Mesendoderm (in vitro differentiated cells): ENCODE measurements around the gene RGL1.

ENCODE experiments used
- DNase-seq: peaks from one replicate; pipeline ENCODE4 v3.0.0; 2013
- H2AK5ac ChIP-seq: 2 replicates; pipeline ENCODE4 v1.6.1; 2013; ENCODE audit warnings: low read length, inconsistent platforms
- H2BK120ac ChIP-seq: 2 replicates; pipeline ENCODE4 v1.6.1; 2013; ENCODE audit warnings: low read depth, mild to moderate bottlenecking, low read length, moderate library complexity, mixed read lengths
- H2BK15ac ChIP-seq: replicated peaks from 2 replicates; pipeline ENCODE4 v1.6.1; 2013; ENCODE audit warnings: low read depth, mild to moderate bottlenecking, moderate library complexity
- H2BK5ac ChIP-seq: 2 replicates; pipeline ENCODE4 v1.6.1; 2013; ENCODE audit warnings: low read length, inconsistent platforms
- H3K18ac ChIP-seq: 2 replicates; pipeline ENCODE4 v1.6.1; 2013; ENCODE audit warnings: mild to moderate bottlenecking, low read length, mixed read lengths
- H3K23ac ChIP-seq: one replicate; pipeline ENCODE4 v1.6.1; 2013; ENCODE audit warnings: low read length
- H3K27ac ChIP-seq: 2 replicates; pipeline ENCODE4 v1.5.1; 2013; ENCODE audit warnings: low read depth, mild to moderate bottlenecking, inconsistent platforms, low read length, moderate library complexity
- H3K27me3 ChIP-seq: 2 replicates; pipeline ENCODE4 v1.6.1; 2013; ENCODE audit warnings: low read length, control low read depth, mild to moderate bottlenecking, inconsistent platforms; ENCODE audit not compliant: insufficient read depth, poor library complexity
- H3K36me3 ChIP-seq: 2 replicates; pipeline ENCODE4 v1.6.1; 2013; ENCODE audit warnings: low read length, inconsistent platforms; ENCODE audit not compliant: control insufficient read depth, insufficient read depth
- H3K4ac ChIP-seq: one replicate; pipeline ENCODE4 v1.6.1; 2013; ENCODE audit warnings: low read depth, mild to moderate bottlenecking, low read length, moderate library complexity
- H3K4me1 ChIP-seq: 2 replicates; pipeline ENCODE4 v1.6.1; 2013; ENCODE audit warnings: low read depth, low read length, inconsistent platforms; ENCODE audit not compliant: control insufficient read depth
- H3K4me2 ChIP-seq: 2 replicates; pipeline ENCODE4 v1.6.1; 2013; ENCODE audit warnings: low read length
- H3K4me3 ChIP-seq: 2 replicates; pipeline ENCODE4 v1.5.1; 2013; ENCODE audit warnings: mild to moderate bottlenecking, low read length
- H3K56ac ChIP-seq: one replicate; pipeline ENCODE4 v1.6.1; 2013; ENCODE audit warnings: low read length
- H3K79me1 ChIP-seq: 2 replicates; pipeline ENCODE4 v1.6.1; 2013; ENCODE audit warnings: low read length, inconsistent platforms
- H3K79me2 ChIP-seq: 2 replicates; pipeline ENCODE4 v1.6.1; 2013; ENCODE audit warnings: mild to moderate bottlenecking, low read length; ENCODE audit not compliant: control insufficient read depth, insufficient read depth
- H3K9ac ChIP-seq: 2 replicates; pipeline ENCODE4 v1.6.1; 2013; ENCODE audit warnings: low read length, inconsistent platforms
- H4K5ac ChIP-seq: one replicate; pipeline ENCODE4 v1.6.1; 2013; ENCODE audit warnings: low read length
- H4K8ac ChIP-seq: one replicate; pipeline ENCODE4 v1.6.1; 2013; ENCODE audit warnings: low read depth, mild to moderate bottlenecking, control low read depth, low read length, moderate library complexity
- WGBS: extraction: QIAGEN DNeasy Blood & Tissue Kit; methylation state at CpG from one replicate; pipeline ENCODE4 v1.1.7; 2013; ENCODE audit warnings: low lambda C conversion rate, missing lambda C conversion rate; ENCODE audit not compliant: insufficient coverage; ENCODE audit errors: extremely low coverage; 5-methylcytosine and 5-hydroxymethylcytosine counted together

The RGL1 gene

GRCh38 chr1:183880531-183881243 is 75.8 kb downstream of the RGL1 start:
- Histone ChIP-seq H3K9ac (no peak overlapping the region), H3K27me3 (no peaks in the 10 kb centered on the region), H3K56ac (no peak overlapping the region), H2AK5ac (no peak overlapping the region), H2BK15ac (no peak overlapping the region), H2BK120ac (no peak overlapping the region), H3K27ac (no peak overlapping the region), H4K5ac (no peak overlapping the region), H3K4me3 (no peak overlapping the region), H3K4me2 (no peak overlapping the region), H3K79me2 (no peaks in the 10 kb centered on the region), H3K4ac (no peak overlapping the region), H3K4me1 (peaks cover 4% of the 10 kb centered on the region), H4K8ac (no peak overlapping the region), H2BK5ac (no peak overlapping the region), H3K18ac (peak overlapping the region; percentile 8), H3K23ac (no peak overlapping the region), H3K79me1 (no peaks in the 10 kb centered on the region), H3K36me3 (no peaks in the 10 kb centered on the region)
- WGBS: no CpG with 5 or more reads among the region's 6 CpGs
- DNase-seq: no peak

DNA sequence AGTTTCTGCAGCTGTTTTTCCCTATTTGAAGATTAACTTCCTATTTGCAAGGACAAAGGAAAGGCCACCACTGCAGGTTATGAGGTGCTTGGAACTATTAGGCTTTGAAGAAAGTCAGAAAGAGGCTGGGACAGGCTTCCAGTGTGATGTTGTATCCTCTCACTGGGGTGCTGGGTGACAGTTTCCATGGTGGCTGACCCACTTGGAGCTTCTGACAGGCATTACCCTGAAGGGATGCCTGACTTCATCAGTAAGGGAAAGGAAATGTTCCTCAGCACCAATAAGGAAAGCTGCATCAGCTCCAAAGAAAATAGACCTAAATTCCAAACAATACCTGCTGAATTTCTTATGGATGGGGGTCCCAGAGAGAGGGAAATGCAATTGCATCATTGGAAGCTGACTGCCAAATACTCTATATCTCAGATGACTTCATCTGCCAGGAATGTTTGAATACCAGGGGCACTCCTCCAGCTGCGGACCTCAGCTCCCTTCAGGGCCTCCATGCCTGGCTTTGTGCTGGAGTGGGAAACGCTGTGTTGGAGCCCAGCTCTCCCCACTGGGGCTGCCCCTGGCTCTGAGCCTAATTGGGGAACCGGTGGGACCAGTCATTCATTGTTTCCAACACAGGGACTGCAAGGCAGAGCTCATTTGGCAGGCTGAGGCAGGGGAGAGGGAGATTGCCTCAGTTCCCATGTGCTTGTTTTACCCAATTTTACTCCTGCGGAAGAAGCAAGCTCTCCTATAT is 76.6 kb downstream of the RGL1 start:
- no peak overlapping the region for H2AK5ac ChIP-seq
- no peaks in the 10 kb centered on the region for H3K79me2 ChIP-seq
- H2BK5ac ChIP-seq: no peak overlapping the region
- no peak overlapping the region for H2BK120ac ChIP-seq
- H3K9ac ChIP-seq: no peak overlapping the region
- no peak overlapping the region for H2BK15ac ChIP-seq
- WGBS: no CpG with 5 or more reads among the region's 4 CpGs
- H4K5ac ChIP-seq: no peak overlapping the region
- peak; percentile 97 for DNase-seq
- H3K36me3 ChIP-seq: no peaks in the 10 kb centered on the region
- H4K8ac ChIP-seq: no peak overlapping the region
- no peaks in the 10 kb centered on the region for H3K79me1 ChIP-seq
- H3K4ac ChIP-seq: no peak overlapping the region
- H3K27me3 ChIP-seq: no peaks in the 10 kb centered on the region
- no peak overlapping the region for H3K4me3 ChIP-seq
- H3K18ac ChIP-seq: peak overlapping the region; percentile 44
- H3K56ac ChIP-seq: peak overlapping the region; percentile 62
- H3K4me1 ChIP-seq: peaks cover 4% of the 10 kb centered on the region
- H3K23ac ChIP-seq: no peak overlapping the region
- no peak overlapping the region for H3K4me2 ChIP-seq
- H3K27ac ChIP-seq: peak overlapping the region; percentile 46

GRCh38 chr1:183882335-183883167 is 77.6 kb downstream of the RGL1 start:
- H2BK5ac ChIP-seq: no peak overlapping the region
- no CpG with 5 or more reads among the region's 8 CpGs for WGBS
- H2AK5ac ChIP-seq: no peak overlapping the region
- H3K79me1 ChIP-seq: no peaks in the 10 kb centered on the region
- no peaks in the 10 kb centered on the region for H3K36me3 ChIP-seq
- no peak overlapping the region for H4K8ac ChIP-seq
- peak overlapping the region; percentile 44 for H3K18ac ChIP-seq
- H3K23ac ChIP-seq: no peak overlapping the region
- no peak overlapping the region for H3K4me2 ChIP-seq
- H2BK120ac ChIP-seq: no peak overlapping the region
- peaks cover 4% of the 10 kb centered on the region for H3K4me1 ChIP-seq
- H3K27me3 ChIP-seq: no peaks in the 10 kb centered on the region
- no peak overlapping the region for H2BK15ac ChIP-seq
- H3K27ac ChIP-seq: no peak overlapping the region
- no peak for DNase-seq
- H3K79me2 ChIP-seq: no peaks in the 10 kb centered on the region
- H4K5ac ChIP-seq: no peak overlapping the region
- peak overlapping the region; percentile 38 for H3K56ac ChIP-seq
- H3K9ac ChIP-seq: no peak overlapping the region
- no peak overlapping the region for H3K4ac ChIP-seq
- H3K4me3 ChIP-seq: no peak overlapping the region

DNA sequence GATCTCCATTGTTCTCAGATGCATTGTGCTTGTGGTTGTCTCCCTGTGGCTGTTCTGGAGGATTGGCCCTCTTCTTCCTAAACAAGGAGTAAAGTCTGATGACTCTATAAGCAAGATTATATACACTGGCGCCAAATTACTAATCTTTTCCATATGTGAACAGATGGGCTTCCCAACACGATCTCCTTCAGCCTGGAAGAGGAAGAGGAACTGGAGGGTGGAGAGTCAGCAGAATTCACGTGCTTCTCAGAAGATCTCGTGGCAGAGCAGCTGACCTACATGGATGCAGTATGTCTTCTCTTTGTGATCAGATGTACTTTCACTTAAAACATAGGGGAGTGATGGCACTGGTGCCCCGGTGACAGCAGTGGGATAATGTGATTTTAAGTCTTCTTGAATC is 78.7 kb downstream of the RGL1 start:
- H3K4ac ChIP-seq: no peak overlapping the region
- no peak overlapping the region for H4K8ac ChIP-seq
- H3K79me2 ChIP-seq: no peaks in the 10 kb centered on the region
- H3K27me3 ChIP-seq: no peaks in the 10 kb centered on the region
- no peak for DNase-seq
- no peak overlapping the region for H3K4me2 ChIP-seq
- no peak overlapping the region for H3K4me3 ChIP-seq
- H2BK5ac ChIP-seq: no peak overlapping the region
- no peak overlapping the region for H3K56ac ChIP-seq
- H3K79me1 ChIP-seq: no peaks in the 10 kb centered on the region
- peaks cover 4% of the 10 kb centered on the region for H3K4me1 ChIP-seq
- WGBS: no CpG with 5 or more reads among the region's 5 CpGs
- H2AK5ac ChIP-seq: no peak overlapping the region
- no peak overlapping the region for H4K5ac ChIP-seq
- H3K36me3 ChIP-seq: no peaks in the 10 kb centered on the region
- no peak overlapping the region for H2BK15ac ChIP-seq
- no peak overlapping the region for H3K23ac ChIP-seq
- H3K27ac ChIP-seq: no peak overlapping the region
- no peak overlapping the region for H3K9ac ChIP-seq
- H3K18ac ChIP-seq: no peak overlapping the region
- no peak overlapping the region for H2BK120ac ChIP-seq

DNA sequence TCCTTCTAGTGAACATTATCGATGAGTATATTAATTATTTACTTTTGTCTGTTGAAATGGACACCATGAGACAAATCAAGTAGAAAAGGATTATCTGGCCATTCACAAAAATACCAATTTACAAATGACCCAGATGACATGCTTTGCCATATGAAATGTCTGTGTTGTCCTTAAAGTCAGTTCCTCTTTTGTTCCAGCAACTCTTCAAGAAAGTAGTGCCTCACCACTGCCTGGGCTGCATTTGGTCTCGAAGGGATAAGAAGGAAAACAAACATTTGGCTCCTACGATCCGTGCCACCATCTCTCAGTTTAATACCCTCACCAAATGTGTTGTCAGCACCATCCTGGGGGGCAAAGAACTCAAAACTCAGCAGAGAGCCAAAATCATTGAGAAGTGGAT is 79.6 kb downstream of the RGL1 start:
- Histone ChIP-seq H3K4me2 (no peak overlapping the region), H3K9ac (no peak overlapping the region), H2AK5ac (no peak overlapping the region), H2BK15ac (no peak overlapping the region), H2BK120ac (no peak overlapping the region), H2BK5ac (no peak overlapping the region), H4K8ac (no peak overlapping the region), H3K27me3 (no peaks in the 10 kb centered on the region), H3K4ac (no peak overlapping the region), H3K56ac (no peak overlapping the region), H3K79me2 (no peaks in the 10 kb centered on the region), H3K79me1 (no peaks in the 10 kb centered on the region), H3K27ac (no peak overlapping the region), H3K36me3 (no peaks in the 10 kb centered on the region), H4K5ac (no peak overlapping the region), H3K4me3 (no peak overlapping the region), H3K4me1 (peaks cover 4% of the 10 kb centered on the region), H3K18ac (no peak overlapping the region), H3K23ac (no peak overlapping the region)
- no peak for DNase-seq
- no CpG with 5 or more reads among the region's 4 CpGs for WGBS
